ENCODE measurements around the gene EMC9. TPM values are rescaled to one million over a fixed set of nuclear protein-coding genes. Genes with fewer than 3 reads are reported as not detected.
A peak's percentile ranks its signal among the peaks of the same experiment; 100 is the strongest.

The EMC9 gene
- total RNA-seq, 1 experiment from 2014 or later, result 11.3 TPM

GRCh38 chr14:24177041-24177825 is 35.8 kb upstream of the EMC9 start:
- DNase-seq (ENCODE audit: low spot score), result no peak

- no peak for DNase-seq (ENCODE audit: low spot score)
Measured at GRCh38 chr14:24176599-24176998, 35.2 kb upstream of the EMC9 start.

GRCh38 chr14:24172871-24173281 is 31.5 kb upstream of the EMC9 start:
- DNase-seq (ENCODE audit: low spot score), result no peak

GRCh38 chr14:24172261-24172860 is 31.0 kb upstream of the EMC9 start:
- no peak for DNase-seq (ENCODE audit: low spot score)

GRCh38 chr14:24171422-24172260 is 30.2 kb upstream of the EMC9 start, which contains the start of gene REC8:
TSS of gene REC8 (plus strand) at chr14:24172080. CDS start at chr14:24172553, 473 bp downstream.
- no peak for DNase-seq (ENCODE audit: low spot score)

- no peak for DNase-seq (ENCODE audit: low spot score)
Measured at GRCh38 chr14:24167469-24168114, 26.2 kb upstream of the EMC9 start.

- no peak for DNase-seq (ENCODE audit: low spot score)
Measured at GRCh38 chr14:24165785-24166184, 24.4 kb upstream of the EMC9 start.

- DNase-seq (ENCODE audit: low spot score), result no peak
Measured at GRCh38 chr14:24164518-24164991, 23.2 kb upstream of the EMC9 start.

GRCh38 chr14:24162093-24162492 is 20.7 kb upstream of the EMC9 start:
- no peak for DNase-seq (ENCODE audit: low spot score)

- DNase-seq (ENCODE audit: low spot score), result peak; percentile 89
Measured at GRCh38 chr14:24160850-24161804, 19.7 kb upstream of the EMC9 start, which contains the start of gene IRF9. TSS of gene IRF9 (plus strand) at chr14:24161265. CDS start at chr14:24162145, 880 bp downstream.

- no peak for DNase-seq (ENCODE audit: low spot score)
Measured at GRCh38 chr14:24160499-24160849, 19.1 kb upstream of the EMC9 start.

GRCh38 chr14:24159777-24160498 is 18.5 kb upstream of the EMC9 start:
- no peak for DNase-seq (ENCODE audit: low spot score)

GRCh38 chr14:24157331-24157730 is 15.9 kb upstream of the EMC9 start:
- DNase-seq (ENCODE audit: low spot score), result no peak

GRCh38 chr14:24156840-24157239 is 15.4 kb upstream of the EMC9 start:
- DNase-seq (ENCODE audit: low spot score), result no peak

- no peak for DNase-seq (ENCODE audit: low spot score)
Measured at GRCh38 chr14:24155100-24155499, 13.7 kb upstream of the EMC9 start.

- no peak for DNase-seq (ENCODE audit: low spot score)
Measured at GRCh38 chr14:24151404-24152080, 10.2 kb upstream of the EMC9 start.

- DNase-seq (ENCODE audit: low spot score), result no peak
Measured at GRCh38 chr14:24150993-24151392, 9.6 kb upstream of the EMC9 start.

- DNase-seq (ENCODE audit: low spot score), result no peak
Measured at GRCh38 chr14:24150567-24150966, 9.2 kb upstream of the EMC9 start.

GRCh38 chr14:24150061-24150460 is 8.7 kb upstream of the EMC9 start:
- DNase-seq (ENCODE audit: low spot score), result no peak

Measured in A172 (cell line).